Progenitor cell of endocrine pancreas (in vitro differentiated cells): ENCODE results near the gene ZSCAN21. TPM values are rescaled to one million over a fixed set of nuclear protein-coding genes. Genes with fewer than 3 reads are reported as not detected.

Experiments used
- DNase-seq: peaks from one replicate; pipeline ENCODE4 v3.0.0; 2021; ENCODE audit warnings: low spot score; ENCODE audit not compliant: unreplicated experiment
- H3K27ac Mint-ChIP-seq: 2 replicates; pipeline ENCODE4 v1.8.0; 2021; ENCODE audit warnings: mild to moderate bottlenecking, moderate library complexity, mixed read lengths
- H3K27me3 Mint-ChIP-seq: 2 replicates; pipeline ENCODE4 v1.8.0; 2021; ENCODE audit warnings: mixed read lengths
- H3K36me3 Mint-ChIP-seq: 2 replicates; pipeline ENCODE4 v1.8.0; 2022; ENCODE audit warnings: mixed read lengths; ENCODE audit not compliant: insufficient read depth
- H3K4me1 Mint-ChIP-seq: 2 replicates; pipeline ENCODE4 v1.8.0; 2021; ENCODE audit warnings: low read depth, mixed read lengths
- H3K4me3 Mint-ChIP-seq: 2 replicates; pipeline ENCODE4 v1.8.0; 2021; ENCODE audit warnings: low read depth, mild to moderate bottlenecking, moderate library complexity, mixed read lengths
- H3K9me3 Mint-ChIP-seq: 2 replicates; pipeline ENCODE4 v1.8.0; 2021; ENCODE audit warnings: low read depth, mixed read lengths
- CTCF ChIP-seq: fragments of 200-600 bp; sonication (generic); IDR thresholded peaks from one replicate; pipeline ENCODE4 v1.5.0; 2021; ENCODE audit warnings: antibody characterized with exemption, mild to moderate bottlenecking; ENCODE audit not compliant: unreplicated experiment
- total RNA-seq: library from RNA; stranded (reverse); gene quantifications from 2 replicates; pipeline ENCODE4 v1.2.1, GENCODE V29; 2021

ZSCAN21 gene
- total RNA-seq, 1 donor from 2014 or later = 22.8 TPM

- Mint-ChIP-seq H3K27me3 (no peaks in the 10 kb centered on the region), H3K36me3 (peaks cover 27% of the 10 kb centered on the region)
Observed at GRCh38 chr7:100082978-100083377, 33.4 kb downstream of the ZSCAN21 start.

GRCh38 chr7:100085515-100085914 lies 35.9 kb downstream of the ZSCAN21 start:
- H3K27me3 Mint-ChIP-seq = no peaks in the 10 kb centered on the region
- no peak for DNase-seq
- peaks cover 8% of the 10 kb centered on the region for H3K36me3 Mint-ChIP-seq
- no peaks in the 10 kb centered on the region for H3K9me3 Mint-ChIP-seq
- no peak overlapping the region for H3K27ac Mint-ChIP-seq
- TF ChIP-seq CTCF = no peak
- H3K4me1 Mint-ChIP-seq = peaks cover 16% of the 10 kb centered on the region
- no peak overlapping the region for H3K4me3 Mint-ChIP-seq

More at GRCh38 chr7:100082978-100083377, 33.4 kb downstream of the ZSCAN21 start:
- DNase-seq = no peak
- peak overlapping the region; percentile 93 for H3K4me3 Mint-ChIP-seq
- peak overlapping the region; percentile 99 for H3K27ac Mint-ChIP-seq
- no peak for TF ChIP-seq CTCF
- H3K9me3 Mint-ChIP-seq = peaks cover 3% of the 10 kb centered on the region
- peaks cover 16% of the 10 kb centered on the region for H3K4me1 Mint-ChIP-seq

GRCh38 chr7:100087055-100087750 lies 37.6 kb downstream of the ZSCAN21 start:
- DNase-seq = no peak
- peaks cover 13% of the 10 kb centered on the region for H3K4me1 Mint-ChIP-seq
- no peak for TF ChIP-seq CTCF
- no peaks in the 10 kb centered on the region for H3K9me3 Mint-ChIP-seq
- H3K27me3 Mint-ChIP-seq = no peaks in the 10 kb centered on the region
- peak overlapping the region; percentile 50 for H3K4me3 Mint-ChIP-seq
- peak overlapping the region; percentile 67 for H3K27ac Mint-ChIP-seq
- H3K36me3 Mint-ChIP-seq = peaks cover 9% of the 10 kb centered on the region

GRCh38 chr7:100088095-100088620 lies 38.6 kb downstream of the ZSCAN21 start:
- Mint-ChIP-seq H3K9me3 (no peaks in the 10 kb centered on the region), H3K4me3 (peak overlapping the region; percentile 93), H3K4me1 (peaks cover 9% of the 10 kb centered on the region), H3K36me3 (peaks cover 15% of the 10 kb centered on the region), H3K27me3 (no peaks in the 10 kb centered on the region), H3K27ac (peak overlapping the region; percentile 97)
- no peak for DNase-seq
- TF ChIP-seq CTCF = no peak

GRCh38 chr7:100088621-100089457 lies 39.3 kb downstream of the ZSCAN21 start, which contains the start of gene COPS6:
COPS6 (plus strand) TSS chr7:100088969; CDS start chr7:100088991, 22 bp downstream.
- Mint-ChIP-seq H3K27me3 (no peaks in the 10 kb centered on the region), H3K4me1 (peaks cover 9% of the 10 kb centered on the region), H3K9me3 (no peaks in the 10 kb centered on the region), H3K4me3 (peak within 1 kb of the TSS; percentile 93), H3K36me3 (peaks cover 20% of the 10 kb centered on the region), H3K27ac (peak within 1 kb of the TSS; percentile 97)
- no peak for TF ChIP-seq CTCF
- peak; percentile 69 for DNase-seq
